ENCODE results near the gene CPSF3. TPM values are rescaled to one million over a fixed set of nuclear protein-coding genes. Genes with fewer than 3 reads are reported as not detected.

CPSF3 gene
- total RNA-seq, 1 experiment from 2014 or later: 95.5 TPM

DNA sequence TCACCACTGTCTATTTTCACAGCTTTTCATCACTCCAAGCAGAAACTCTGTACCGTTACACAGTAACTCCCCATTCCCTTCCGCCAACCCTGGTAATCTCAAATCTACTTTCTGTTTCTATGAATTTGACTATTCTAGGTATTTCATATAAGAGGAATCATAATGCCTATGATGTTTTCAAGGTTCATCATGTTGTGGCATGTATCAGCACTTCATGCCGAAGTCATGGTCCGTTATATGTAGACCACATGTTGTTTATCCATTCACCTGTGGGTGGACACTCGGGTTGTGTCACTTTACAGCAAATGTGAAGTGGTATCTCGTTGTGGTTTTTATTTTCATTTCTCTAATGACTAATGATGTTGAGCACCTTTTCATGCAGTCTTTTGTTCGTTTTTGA, 21.6 kb downstream of the CPSF3 start:
- Mint-ChIP-seq H3K27ac (no peak overlapping the region), H3K9me3 (no peaks in the 10 kb centered on the region), H3K36me3 (ENCODE audit: insufficient read depth in 1 of 3, low read depth in 3 of 3) (peaks cover 44 to 75% (median 63%) of the 10 kb centered on the region in 3 experiments; a peak in 6 of 7 replicates), H3K4me1 (no peaks in the 10 kb centered on the region), H3K27me3 (ENCODE audit: low read depth) (no peaks in the 10 kb centered on the region), H3K4me3 (no peak overlapping the region)
- Histone ChIP-seq H3K4me1 (ENCODE audit: insufficient read depth, low read length) (no peaks in the 10 kb centered on the region), H2BK120ac (ENCODE audit: low read depth, low read length, poor library complexity, severe bottlenecking) (no peak overlapping the region), H3K23me2 (ENCODE audit: insufficient read length, low read depth, low read length, poor library complexity, severe bottlenecking) (no peaks in the 10 kb centered on the region), H3K18ac (ENCODE audit: insufficient read length, low read depth, low read length) (no peak overlapping the region), H3K4me2 (ENCODE audit: insufficient read depth, insufficient read length, low read length) (no peak overlapping the region), H2AK5ac (ENCODE audit: insufficient read length, low read length) (no peak overlapping the region), H3K79me2 (ENCODE audit: insufficient read depth, low read length) (no peaks in the 10 kb centered on the region), H3K27ac (ENCODE audit: insufficient read length, low read depth, low read length) (no peak overlapping the region), H2BK12ac (ENCODE audit: insufficient read length, low read depth, low read length) (no peak overlapping the region), H4K91ac (ENCODE audit: insufficient read length, low read depth, low read length) (no peak overlapping the region), H3K4ac (ENCODE audit: low read depth, low read length) (no peak overlapping the region), H3K27me3 (ENCODE audit: insufficient read depth, low read length) (no peaks in the 10 kb centered on the region), H3K56ac (ENCODE audit: insufficient read length, low read depth, low read length) (no peak overlapping the region), H3T11ph (ENCODE audit: low read length) (no peak overlapping the region), H3K9me3 (ENCODE audit: control insufficient read depth, low read depth, low read length) (no peaks in the 10 kb centered on the region), H4K5ac (ENCODE audit: insufficient read length, low read depth, low read length) (no peak overlapping the region), H3K9ac (ENCODE audit: extremely low read depth, insufficient read length, low read length) (no peak overlapping the region), H2BK20ac (ENCODE audit: low read depth, low read length, poor library complexity, severe bottlenecking) (no peak overlapping the region), H4K20me1 (ENCODE audit: control insufficient read depth, insufficient read depth, insufficient read length) (no peaks in the 10 kb centered on the region), H2AFZ (ENCODE audit: low read length) (no peak overlapping the region), H3K14ac (ENCODE audit: insufficient read depth, low read length) (no peak overlapping the region), H4K8ac (replicated peaks; ENCODE audit: insufficient read length, low read depth, low read length) (no peak overlapping the region), H2BK15ac (ENCODE audit: low read depth, low read length) (no peak overlapping the region), H2BK5ac (ENCODE audit: insufficient read length, low read length) (no peak overlapping the region), H3K23ac (ENCODE audit: insufficient read length, low read depth, low read length) (no peak overlapping the region), H3K79me1 (ENCODE audit: insufficient read depth, low read depth, low read length, poor library complexity, severe bottlenecking) (no peaks in the 10 kb centered on the region)
- TF ChIP-seq, protein P1, sequence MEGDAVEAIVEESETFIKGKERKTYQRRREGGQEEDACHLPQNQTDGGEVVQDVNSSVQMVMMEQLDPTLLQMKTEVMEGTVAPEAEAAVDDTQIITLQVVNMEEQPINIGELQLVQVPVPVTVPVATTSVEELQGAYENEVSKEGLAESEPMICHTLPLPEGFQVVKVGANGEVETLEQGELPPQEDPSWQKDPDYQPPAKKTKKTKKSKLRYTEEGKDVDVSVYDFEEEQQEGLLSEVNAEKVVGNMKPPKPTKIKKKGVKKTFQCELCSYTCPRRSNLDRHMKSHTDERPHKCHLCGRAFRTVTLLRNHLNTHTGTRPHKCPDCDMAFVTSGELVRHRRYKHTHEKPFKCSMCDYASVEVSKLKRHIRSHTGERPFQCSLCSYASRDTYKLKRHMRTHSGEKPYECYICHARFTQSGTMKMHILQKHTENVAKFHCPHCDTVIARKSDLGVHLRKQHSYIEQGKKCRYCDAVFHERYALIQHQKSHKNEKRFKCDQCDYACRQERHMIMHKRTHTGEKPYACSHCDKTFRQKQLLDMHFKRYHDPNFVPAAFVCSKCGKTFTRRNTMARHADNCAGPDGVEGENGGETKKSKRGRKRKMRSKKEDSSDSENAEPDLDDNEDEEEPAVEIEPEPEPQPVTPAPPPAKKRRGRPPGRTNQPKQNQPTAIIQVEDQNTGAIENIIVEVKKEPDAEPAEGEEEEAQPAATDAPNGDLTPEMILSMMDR (conservative IDR thresholded peaks at IDR 0.05): no peak
- no CpG with 5 or more reads among the region's 7 CpGs for WGBS (ENCODE audit: extremely low coverage, insufficient read length, low lambda C conversion rate)
- no peak for DNase-seq
